PFSK-1 (cell line): ENCODE data around the gene IRX6.

Experiments
- POLR2AphosphoS5 ChIP-seq: IDR thresholded peaks from 2 replicates; pipeline ENCODE4 v1.6.1; 2012; ENCODE audit warnings: low read depth, mild to moderate bottlenecking, control low read depth, low read length, moderate library complexity
- SIN3A ChIP-seq: IDR thresholded peaks from 2 replicates; pipeline ENCODE4 v1.6.1; 2012; ENCODE audit warnings: mild to moderate bottlenecking, low read length, moderate library complexity, borderline replicate concordance; ENCODE audit not compliant: insufficient read depth
- TAF1 ChIP-seq: IDR thresholded peaks from 2 replicates; pipeline ENCODE4 v1.6.1; 2012; ENCODE audit warnings: low read length, control low read depth, borderline replicate concordance; ENCODE audit not compliant: insufficient read depth
- TF ChIP-seq, protein P1 (sequence below), 2 experiments: IDR thresholded peaks; 2 replicates each; pipeline versions ENCODE4 v1.6.1 to v1.8.0; 2011 to 2012; ENCODE audit warnings: low read depth in 2 of 2, low read length in 2 of 2, control low read depth in 1 of 2, inconsistent platforms in 1 of 2, mild to moderate bottlenecking in 1 of 2, moderate library complexity in 1 of 2; ENCODE audit not compliant: insufficient read depth in 1 of 2

DNA sequence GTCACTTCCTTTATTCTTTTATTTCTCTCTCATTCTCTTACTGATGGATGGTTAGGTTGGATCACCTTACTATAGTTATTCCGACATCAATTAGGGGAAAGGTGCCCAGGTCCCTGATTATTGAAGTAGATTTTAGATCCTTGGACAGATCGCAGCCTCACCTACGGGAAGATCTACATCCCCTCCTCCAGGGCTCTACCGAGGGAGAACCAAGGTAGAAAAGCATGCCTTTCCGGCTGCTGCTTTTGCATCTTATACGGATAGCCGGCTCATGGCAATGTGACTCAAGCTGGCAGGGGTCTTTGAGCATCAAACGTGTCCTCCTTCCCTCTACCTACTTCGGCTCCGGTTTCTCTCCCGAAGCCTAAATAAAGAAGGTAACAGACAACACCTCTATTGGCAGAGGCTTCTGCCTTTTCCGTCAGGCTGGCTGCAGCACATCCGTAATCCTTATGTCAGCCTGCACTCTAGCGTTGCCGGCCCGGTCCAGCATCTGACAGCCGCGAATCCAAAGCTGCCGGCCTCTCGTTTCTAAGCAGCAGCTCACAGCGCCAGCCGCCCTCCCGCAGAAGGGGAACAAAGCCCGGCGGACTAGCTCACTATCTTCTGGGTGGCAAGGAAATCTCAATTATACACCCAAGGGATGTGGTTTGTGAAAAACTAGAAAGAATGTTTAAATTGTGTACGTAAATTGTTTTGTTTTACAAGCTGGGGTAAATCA is 46.9 kb downstream of the IRX6 start:
- TF ChIP-seq, protein P1, sequence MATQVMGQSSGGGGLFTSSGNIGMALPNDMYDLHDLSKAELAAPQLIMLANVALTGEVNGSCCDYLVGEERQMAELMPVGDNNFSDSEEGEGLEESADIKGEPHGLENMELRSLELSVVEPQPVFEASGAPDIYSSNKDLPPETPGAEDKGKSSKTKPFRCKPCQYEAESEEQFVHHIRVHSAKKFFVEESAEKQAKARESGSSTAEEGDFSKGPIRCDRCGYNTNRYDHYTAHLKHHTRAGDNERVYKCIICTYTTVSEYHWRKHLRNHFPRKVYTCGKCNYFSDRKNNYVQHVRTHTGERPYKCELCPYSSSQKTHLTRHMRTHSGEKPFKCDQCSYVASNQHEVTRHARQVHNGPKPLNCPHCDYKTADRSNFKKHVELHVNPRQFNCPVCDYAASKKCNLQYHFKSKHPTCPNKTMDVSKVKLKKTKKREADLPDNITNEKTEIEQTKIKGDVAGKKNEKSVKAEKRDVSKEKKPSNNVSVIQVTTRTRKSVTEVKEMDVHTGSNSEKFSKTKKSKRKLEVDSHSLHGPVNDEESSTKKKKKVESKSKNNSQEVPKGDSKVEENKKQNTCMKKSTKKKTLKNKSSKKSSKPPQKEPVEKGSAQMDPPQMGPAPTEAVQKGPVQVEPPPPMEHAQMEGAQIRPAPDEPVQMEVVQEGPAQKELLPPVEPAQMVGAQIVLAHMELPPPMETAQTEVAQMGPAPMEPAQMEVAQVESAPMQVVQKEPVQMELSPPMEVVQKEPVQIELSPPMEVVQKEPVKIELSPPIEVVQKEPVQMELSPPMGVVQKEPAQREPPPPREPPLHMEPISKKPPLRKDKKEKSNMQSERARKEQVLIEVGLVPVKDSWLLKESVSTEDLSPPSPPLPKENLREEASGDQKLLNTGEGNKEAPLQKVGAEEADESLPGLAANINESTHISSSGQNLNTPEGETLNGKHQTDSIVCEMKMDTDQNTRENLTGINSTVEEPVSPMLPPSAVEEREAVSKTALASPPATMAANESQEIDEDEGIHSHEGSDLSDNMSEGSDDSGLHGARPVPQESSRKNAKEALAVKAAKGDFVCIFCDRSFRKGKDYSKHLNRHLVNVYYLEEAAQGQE (IDR thresholded peaks at IDR 0.05; ENCODE audit: insufficient read depth in 1 of 2, low read depth in 2 of 2, low read length in 2 of 2) = no peak
- TF ChIP-seq SIN3A = no peak
- no peak for TF ChIP-seq POLR2AphosphoS5
- TF ChIP-seq TAF1 = no peak
